GM12801 (cell line): Measurements from ENCODE around the gene CDH4.

ENCODE experiments used
- CTCF ChIP-seq: IDR thresholded peaks from one replicate; pipeline ENCODE4 v1.5.1; 2011; ENCODE audit warnings: control low read depth; ENCODE audit not compliant: insufficient read length; ENCODE audit errors: extremely low read depth

The CDH4 gene

GRCh38 chr20:61435184-61435822 is 183.2 kb downstream of the CDH4 start:
- TF ChIP-seq CTCF, result no peak

GRCh38 chr20:61435823-61436220 is 183.8 kb downstream of the CDH4 start:
- TF ChIP-seq CTCF, result no peak

DNA sequence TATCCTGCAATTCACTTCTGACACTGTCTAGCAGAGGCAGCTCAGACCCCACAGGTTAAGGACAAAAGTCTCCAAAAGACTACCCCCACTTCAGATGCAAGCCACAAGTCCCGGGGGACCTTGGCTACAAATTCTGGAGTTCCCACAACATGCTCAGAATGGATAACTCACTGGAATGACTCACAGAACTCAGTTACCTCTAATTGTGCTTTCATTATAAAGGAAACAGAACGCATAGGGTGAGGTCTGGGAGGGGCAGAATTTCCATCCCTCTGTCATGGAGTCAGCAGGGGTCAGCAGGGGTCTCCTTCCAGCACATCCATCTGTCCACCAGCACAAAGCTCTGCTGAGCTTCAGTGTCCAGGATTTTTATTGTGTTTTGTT is 184.2 kb downstream of the CDH4 start:
- TF ChIP-seq CTCF, result no peak

- TF ChIP-seq CTCF, result no peak
Measured at GRCh38 chr20:61436667-61437279, 184.7 kb downstream of the CDH4 start.

GRCh38 chr20:61437280-61438206 is 185.5 kb downstream of the CDH4 start:
- TF ChIP-seq CTCF, result no peak

- no peak for TF ChIP-seq CTCF
Measured at GRCh38 chr20:61438285-61438684, 186.2 kb downstream of the CDH4 start.

DNA sequence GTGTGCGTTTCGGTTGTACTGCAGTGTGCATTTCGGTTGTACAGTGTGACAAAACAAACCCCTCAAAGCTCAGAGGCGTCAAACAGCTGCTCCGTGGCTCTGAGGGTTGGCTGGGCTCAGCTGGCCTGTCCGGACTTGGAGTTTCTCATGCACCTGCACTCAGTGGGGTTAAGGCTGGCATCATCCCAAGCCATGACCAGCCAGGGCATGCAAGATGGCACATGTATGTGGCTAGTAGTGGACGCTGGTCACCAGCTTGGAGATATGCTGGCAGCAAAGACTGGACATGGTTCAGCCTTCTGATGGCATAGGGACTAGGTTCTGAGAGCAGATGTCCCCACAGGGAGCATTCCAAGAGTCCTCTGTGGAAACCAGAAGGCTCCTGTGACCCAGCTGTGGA is 187.2 kb downstream of the CDH4 start:
- no peak for TF ChIP-seq CTCF
